Peyer's patch (tissue), 4 donors: ENCODE results near the gene GTF2IRD2.
"Not testable (repeated sequence)": the region's sequence is repeated elsewhere in the genome, so short reads cannot be mapped to it uniquely, and the experiment has no call there.

Source experiments
- CTCF ChIP-seq, 6 experiments: fragments of 450-650 bp in 4 of 6; fragments of 200-600 bp in 2 of 6; sonication (generic) in 1 of 6; IDR thresholded peaks; one replicate each; pipeline ENCODE4 v1.5.1; 2017 to 2019; ENCODE audit warnings: antibody characterized with exemption in 6 of 6, mild to moderate bottlenecking in 3 of 6, moderate library complexity in 1 of 6
- POLR2A ChIP-seq, 2 donors: fragments of 450-650 bp; IDR thresholded peaks; one replicate each; pipeline ENCODE4 v1.5.1; 2017; ENCODE audit warnings: antibody characterized with exemption in 2 of 2, mild to moderate bottlenecking in 2 of 2, moderate library complexity in 2 of 2

- TF ChIP-seq CTCF, POLR2A (IDR thresholded peaks at IDR 0.05): not testable (repeated sequence)
Observed at GRCh38 chr7:74775111-74775510, 76.3 kb downstream of the GTF2IRD2 start.
